Suprapubic skin (tissue), 4 donors: Measurements from ENCODE around the gene CSNK1G1. TPM values are rescaled to one million over a fixed set of nuclear protein-coding genes. Genes with fewer than 3 reads are reported as not detected.

Experiments
- DNase-seq, 2 donors: peaks; one replicate each; pipeline ENCODE4 v3.0.0-alpha.2; 2019; ENCODE audit warnings: low spot score in 2 of 2
- H3K27ac ChIP-seq: fragments of 200-600 bp; sonication (generic); one replicate; pipeline ENCODE4 v1.5.1; 2019
- H3K27me3 ChIP-seq: fragments of 200-600 bp; sonication (generic); one replicate; pipeline ENCODE4 v1.5.1; 2019
- H3K36me3 ChIP-seq: fragments of 200-600 bp; sonication (generic); one replicate; pipeline ENCODE4 v1.5.1; 2019
- H3K4me1 ChIP-seq: fragments of 200-600 bp; sonication (generic); one replicate; pipeline ENCODE4 v1.5.1; 2019
- H3K4me3 ChIP-seq: fragments of 200-600 bp; sonication (generic); one replicate; pipeline ENCODE4 v1.5.1; 2019; ENCODE audit warnings: mild to moderate bottlenecking
- H3K9me3 ChIP-seq: fragments of 200-600 bp; sonication (generic); one replicate; pipeline ENCODE4 v1.5.1; 2019
- CTCF ChIP-seq, 2 donors: fragments of 200-600 bp in 1 of 2; fragments of 450-650 bp in 1 of 2; sonication (generic) in 1 of 2; IDR thresholded peaks; one replicate each; pipeline ENCODE4 v1.5.1; 2016 to 2019; ENCODE audit warnings: antibody characterized with exemption in 2 of 2, mild to moderate bottlenecking in 1 of 2, moderate library complexity in 1 of 2
- EP300 ChIP-seq: sonication (generic); formaldehyde crosslinking; IDR thresholded peaks from one replicate; pipeline ENCODE4 v1.6.1; 2017; ENCODE audit warnings: antibody characterized with exemption
- POLR2A ChIP-seq, 2 donors: fragments of 450-650 bp; IDR thresholded peaks; one replicate each; pipeline ENCODE4 v1.6.1; 2017; ENCODE audit warnings: antibody characterized with exemption in 2 of 2, mild to moderate bottlenecking in 2 of 2, moderate library complexity in 2 of 2
- POLR2AphosphoS5 ChIP-seq, 3 donors: sonication (generic); formaldehyde crosslinking; IDR thresholded peaks; one replicate each; pipeline ENCODE4 v1.6.1; 2017; ENCODE audit warnings: antibody characterized with exemption in 3 of 3
- WGBS: methylation state at CpG from one replicate; pipeline ENCODE4 v1.1.5; 2018; 5-methylcytosine and 5-hydroxymethylcytosine counted together
- total RNA-seq, 4 donors: library from RNA; depleted of rRNA; stranded (reverse); fragments of >200 nt; gene quantifications; one replicate each; pipeline ENCODE4 v1.1.0, GENCODE V29; 2016

Gene CSNK1G1
- total RNA-seq, 4 donors from 2014 or later = 15.9 to 28.8 (median 23.9) TPM

- no peaks in the 10 kb centered on the region for H3K9me3 ChIP-seq
- TF ChIP-seq CTCF (IDR thresholded peaks at IDR 0.05) (no peak), EP300 (no peak), POLR2A (IDR thresholded peaks at IDR 0.05) (no peak), POLR2AphosphoS5 (IDR thresholded peaks at IDR 0.05) (no peak)
- no peak for DNase-seq
- H3K27me3 ChIP-seq = no peaks in the 10 kb centered on the region
- WGBS = 72% methylated on average over 2 of the region's 2 CpGs
- H3K36me3 ChIP-seq = no peaks in the 10 kb centered on the region
- no peak overlapping the region for H3K27ac ChIP-seq
- H3K4me3 ChIP-seq = no peak overlapping the region
- H3K4me1 ChIP-seq = no peaks in the 10 kb centered on the region
These were observed 92.4 kb downstream of the CSNK1G1 start for GRCh38 chr15:64263567-64263966.

GRCh38 chr15:64256051-64256450, 99.9 kb downstream of the CSNK1G1 start:
- Histone ChIP-seq H3K4me1 (no peaks in the 10 kb centered on the region), H3K27ac (no peak overlapping the region), H3K4me3 (no peak overlapping the region), H3K27me3 (no peaks in the 10 kb centered on the region), H3K36me3 (peaks cover 8% of the 10 kb centered on the region), H3K9me3 (no peaks in the 10 kb centered on the region)
- TF ChIP-seq EP300 (no peak), CTCF (IDR thresholded peaks at IDR 0.05) (no peak), POLR2AphosphoS5 (IDR thresholded peaks at IDR 0.05) (no peak), POLR2A (IDR thresholded peaks at IDR 0.05) (no peak)
- DNase-seq = no peak
- WGBS = 91% methylated on average over 3 of the region's 3 CpGs

GRCh38 chr15:64251658-64252057, 104.3 kb downstream of the CSNK1G1 start:
- H3K27me3 ChIP-seq = no peaks in the 10 kb centered on the region
- H3K27ac ChIP-seq = no peak overlapping the region
- H3K36me3 ChIP-seq = no peaks in the 10 kb centered on the region
- H3K4me3 ChIP-seq = no peak overlapping the region
- TF ChIP-seq POLR2AphosphoS5 (IDR thresholded peaks at IDR 0.05) = no peak
- TF ChIP-seq POLR2A (IDR thresholded peaks at IDR 0.05) = no peak
- no peak for TF ChIP-seq CTCF (IDR thresholded peaks at IDR 0.05)
- TF ChIP-seq EP300 = no peak
- peaks cover 15% of the 10 kb centered on the region for H3K4me1 ChIP-seq
- no peaks in the 10 kb centered on the region for H3K9me3 ChIP-seq
- no peak for DNase-seq

- Histone ChIP-seq H3K27ac (no peak overlapping the region), H3K27me3 (no peaks in the 10 kb centered on the region), H3K9me3 (no peaks in the 10 kb centered on the region), H3K36me3 (no peaks in the 10 kb centered on the region), H3K4me3 (no peak overlapping the region), H3K4me1 (peaks cover 15% of the 10 kb centered on the region)
- WGBS = 91% methylated on average over 2 of the region's 2 CpGs
- TF ChIP-seq POLR2A (IDR thresholded peaks at IDR 0.05) = no peak
- no peak for TF ChIP-seq EP300
- no peak for TF ChIP-seq POLR2AphosphoS5 (IDR thresholded peaks at IDR 0.05)
- no peak for TF ChIP-seq CTCF (IDR thresholded peaks at IDR 0.05)
- no peak for DNase-seq
These were observed 104.9 kb downstream of the CSNK1G1 start for GRCh38 chr15:64251121-64251520.

GRCh38 chr15:64249883-64250575, 105.9 kb downstream of the CSNK1G1 start:
- Histone ChIP-seq H3K27ac (no peak overlapping the region), H3K36me3 (no peaks in the 10 kb centered on the region), H3K4me3 (no peak overlapping the region), H3K27me3 (no peaks in the 10 kb centered on the region), H3K4me1 (peaks cover 15% of the 10 kb centered on the region), H3K9me3 (no peaks in the 10 kb centered on the region)
- DNase-seq = no peak
- TF ChIP-seq POLR2A (IDR thresholded peaks at IDR 0.05) (no peak), CTCF (IDR thresholded peaks at IDR 0.05) (no peak), POLR2AphosphoS5 (IDR thresholded peaks at IDR 0.05) (no peak), EP300 (no peak)
